GM12878 (cell line): ENCODE measurements around the gene LRWD1.

Experiments
- ATF3 ChIP-seq: IDR thresholded peaks from 2 replicates; pipeline ENCODE4 v1.6.1; 2011; ENCODE audit warnings: low read depth, mild to moderate bottlenecking, low read length, moderate library complexity, borderline replicate concordance; ENCODE audit errors: extremely low read depth
- CTCF ChIP-seq, 3 experiments: IDR thresholded peaks in 2 of 3; conservative IDR thresholded peaks in 1 of 3; 2 replicates each; pipeline ENCODE4 v1.5.1; 2011; ENCODE audit warnings: low read depth in 3 of 3, low read length in 3 of 3, mild to moderate bottlenecking in 3 of 3, control low read depth in 2 of 3, moderate library complexity in 2 of 3, inconsistent platforms in 1 of 3, mixed read lengths in 1 of 3; ENCODE audit not compliant: control insufficient read depth in 2 of 3, insufficient read depth in 1 of 3; ENCODE audit errors: extremely low read depth in 1 of 3
- RCOR1 ChIP-seq: conservative IDR thresholded peaks from 2 replicates; pipeline ENCODE4 v1.6.1; 2012; ENCODE audit warnings: low read depth, low read length, improper control_type of control experiment
- SMARCA5 ChIP-seq: fragments of 450-650 bp; IDR thresholded peaks from 2 replicates; pipeline ENCODE4 v1.6.1; 2017; ENCODE audit warnings: mild to moderate bottlenecking
- ZNF622 ChIP-seq: fragments of 450-650 bp; IDR thresholded peaks from 2 replicates; pipeline ENCODE4 v1.6.1; 2017; ENCODE audit warnings: mild to moderate bottlenecking, inconsistent platforms

- TF ChIP-seq ZNF622 (no peak), CTCF (IDR thresholded peaks at IDR 0.05 in 2 of 3, conservative IDR thresholded peaks at IDR 0.05 in 1 of 3; ENCODE audit: control insufficient read depth in 2 of 3, extremely low read depth in 1 of 3, insufficient read depth in 1 of 3, low read depth in 3 of 3, low read length in 3 of 3) (no peak), RCOR1 (no peak), SMARCA5 (no peak), ATF3 (no peak)
Measured at GRCh38 chr7:102429141-102429899, 35.5 kb upstream of the LRWD1 start.
